Upper lobe of left lung (tissue), 4 donors: Measurements from ENCODE around the gene BRD1.

Experiments used
- EP300 ChIP-seq, 4 donors: sonication (generic); formaldehyde crosslinking; IDR thresholded peaks; one replicate each; pipeline ENCODE4 v1.5.1; 2017; ENCODE audit warnings: antibody characterized with exemption in 4 of 4, control low read depth in 2 of 4
- POLR2AphosphoS5 ChIP-seq, 2 donors: sonication (generic); formaldehyde crosslinking; IDR thresholded peaks; one replicate each; pipeline ENCODE4 v1.5.1; 2017; ENCODE audit warnings: antibody characterized with exemption in 2 of 2
- TF ChIP-seq, protein P1 (sequence below), 6 experiments: fragments of 450-650 bp in 4 of 6; fragments of 200-600 bp in 2 of 6; sonication (generic) in 2 of 6; IDR thresholded peaks; one replicate each; pipeline ENCODE4 v1.5.1; 2016 to 2019; ENCODE audit warnings: antibody characterized with exemption in 6 of 6

DNA sequence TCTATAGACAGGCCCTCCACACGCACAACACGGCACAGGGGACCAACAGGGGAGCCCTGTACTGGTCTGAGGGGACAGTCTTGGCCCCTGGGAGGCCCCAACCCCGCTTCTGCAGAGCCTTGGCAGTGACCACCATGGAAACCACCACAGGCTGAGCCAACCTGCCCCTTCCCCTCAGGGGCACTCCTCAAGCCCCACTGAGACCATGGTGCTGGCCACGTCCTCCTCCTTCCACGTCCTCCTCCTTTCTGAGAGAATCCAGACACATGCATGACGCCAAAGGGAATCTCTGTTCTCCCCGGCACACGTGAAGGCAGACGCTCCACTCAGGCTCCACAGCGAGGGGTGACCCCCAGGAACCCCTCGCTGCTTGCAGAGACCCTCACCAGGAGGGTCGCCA lies 2.7 kb downstream of the BRD1 start:
- TF ChIP-seq, protein P1, sequence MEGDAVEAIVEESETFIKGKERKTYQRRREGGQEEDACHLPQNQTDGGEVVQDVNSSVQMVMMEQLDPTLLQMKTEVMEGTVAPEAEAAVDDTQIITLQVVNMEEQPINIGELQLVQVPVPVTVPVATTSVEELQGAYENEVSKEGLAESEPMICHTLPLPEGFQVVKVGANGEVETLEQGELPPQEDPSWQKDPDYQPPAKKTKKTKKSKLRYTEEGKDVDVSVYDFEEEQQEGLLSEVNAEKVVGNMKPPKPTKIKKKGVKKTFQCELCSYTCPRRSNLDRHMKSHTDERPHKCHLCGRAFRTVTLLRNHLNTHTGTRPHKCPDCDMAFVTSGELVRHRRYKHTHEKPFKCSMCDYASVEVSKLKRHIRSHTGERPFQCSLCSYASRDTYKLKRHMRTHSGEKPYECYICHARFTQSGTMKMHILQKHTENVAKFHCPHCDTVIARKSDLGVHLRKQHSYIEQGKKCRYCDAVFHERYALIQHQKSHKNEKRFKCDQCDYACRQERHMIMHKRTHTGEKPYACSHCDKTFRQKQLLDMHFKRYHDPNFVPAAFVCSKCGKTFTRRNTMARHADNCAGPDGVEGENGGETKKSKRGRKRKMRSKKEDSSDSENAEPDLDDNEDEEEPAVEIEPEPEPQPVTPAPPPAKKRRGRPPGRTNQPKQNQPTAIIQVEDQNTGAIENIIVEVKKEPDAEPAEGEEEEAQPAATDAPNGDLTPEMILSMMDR (IDR thresholded peaks at IDR 0.05) = no peak
- TF ChIP-seq EP300 (IDR thresholded peaks at IDR 0.05) (no peak), POLR2AphosphoS5 (IDR thresholded peaks at IDR 0.05) (no peak)
